ENCODE measurements around the gene TWSG1. TPM values are rescaled to one million over a fixed set of nuclear protein-coding genes. Genes with fewer than 3 reads are reported as not detected.

TWSG1 gene
- total and polyA plus RNA-seq, 10 of the 15 experiments (the other 5 are each of a cell fraction or from before 2014, with no cell fraction given) = 11.1 to 45.1 (median 27.7) TPM

GRCh38 chr18:9354256-9354655, 19.7 kb downstream of the TWSG1 start (continued):
- TF ChIP-seq BCLAF1 (IDR thresholded peaks at IDR 0.05) (no peak), NR2C2 (IDR thresholded peaks at IDR 0.05; ENCODE audit: borderline replicate concordance, control insufficient read depth, insufficient read length, low read depth) (no peak), MEF2B (IDR thresholded peaks at IDR 0.05; ENCODE audit: partially characterized antibody, poor library complexity, severe bottlenecking) (peak; percentile 89), DPF2 (IDR thresholded peaks at IDR 0.05) (no peak), MEF2A (IDR thresholded peaks at IDR 0.05; ENCODE audit: insufficient read depth, low read depth, low read length) (peak; percentile 98), ZNF24 (IDR thresholded peaks at IDR 0.05) (no peak), SMARCA5 (IDR thresholded peaks at IDR 0.05) (no peak), IRF4 (IDR thresholded peaks at IDR 0.05; ENCODE audit: low read depth, low read length) (no peak), SMAD1 (IDR thresholded peaks at IDR 0.05; ENCODE audit: low read depth, partially characterized antibody) (no peak), ETV6 (conservative IDR thresholded peaks at IDR 0.05 in 1 of 2, IDR thresholded peaks at IDR 0.05 in 1 of 2; ENCODE audit: borderline replicate concordance in 1 of 2, low read depth in 1 of 2) (no peak), SUZ12 (IDR thresholded peaks at IDR 0.05; ENCODE audit: unreplicated experiment) (no peak), ELK1 (IDR thresholded peaks at IDR 0.05; ENCODE audit: low read depth, low read length) (no peak), MAX (IDR thresholded peaks at IDR 0.05; ENCODE audit: low read depth, low read length) (no peak), SRF (IDR thresholded peaks at IDR 0.05; ENCODE audit: low read depth in 2 of 2, low read length in 2 of 2) (0 out of 4 replicates have a peak, but pooled peaks of 1 of the 2 experiments have one; percentile 46), IKZF2 (IDR thresholded peaks at IDR 0.05) (peak in 1 of 2 experiments; percentile 26; a peak in 3 of 4 replicates), GABPA (IDR thresholded peaks at IDR 0.05; ENCODE audit: low read depth) (no peak; the same call in 1 of the 2 replicates), SREBF1 (IDR thresholded peaks at IDR 0.05; ENCODE audit: low read length) (no peak), CHD4 (IDR thresholded peaks at IDR 0.05) (no peak), MTA2 (IDR thresholded peaks at IDR 0.05; ENCODE audit: low read depth) (peak; percentile 32; the same call in 1 of the 2 replicates), USF2 (IDR thresholded peaks at IDR 0.05; ENCODE audit: borderline replicate concordance, low read depth, low read length) (no peak; the same call in 1 of the 2 replicates), CBX5 (IDR thresholded peaks at IDR 0.05; ENCODE audit: low read depth) (no peak), MTA3 (IDR thresholded peaks at IDR 0.05; ENCODE audit: borderline replicate concordance, low read length) (peak; percentile 67; the same call in 1 of the 2 replicates), CBFB (IDR thresholded peaks at IDR 0.05; ENCODE audit: low read depth) (no peak), ZNF274 (IDR thresholded peaks at IDR 0.05; ENCODE audit: insufficient read depth, insufficient read length) (no peak), IKZF1 (conservative IDR thresholded peaks at IDR 0.05) (no peak; the same call in 1 of the 2 replicates), CREB1 (IDR thresholded peaks at IDR 0.05; ENCODE audit: low read depth) (no peak), ZNF207 (IDR thresholded peaks at IDR 0.05; ENCODE audit: borderline replicate concordance) (no peak)
